ENCODE measurements around the gene TEC. TPM values are rescaled to one million over a fixed set of nuclear protein-coding genes. Genes with fewer than 3 reads are reported as not detected.

The TEC gene
- total RNA-seq, 1 donor from 2014 or later: 1.8 TPM

DNA sequence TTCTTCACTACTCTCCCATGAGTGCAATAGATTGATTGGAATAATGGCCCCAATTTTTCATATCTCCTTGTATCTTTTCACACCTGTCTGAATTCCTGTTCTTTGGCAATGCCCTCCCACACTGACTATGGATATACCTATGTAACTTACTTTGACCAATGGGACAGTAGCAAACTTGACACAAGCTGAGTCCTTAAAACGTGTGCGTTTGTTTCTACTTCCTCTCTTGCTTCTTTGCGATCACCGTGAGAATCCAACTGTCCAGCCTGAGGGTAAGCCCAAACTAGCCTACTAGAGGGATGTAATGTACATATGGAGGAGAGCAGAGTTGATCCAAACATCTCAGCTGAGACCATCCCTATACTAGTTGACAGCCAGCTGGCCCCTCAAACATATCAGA is 19.3 kb downstream of the TEC start:
- Mint-ChIP-seq H3K4me3 (no peak overlapping the region), H3K36me3 (no peaks in the 10 kb centered on the region), H3K4me1 (ENCODE audit: unreplicated experiment) (no peaks in the 10 kb centered on the region), H3K27me3 (no peaks in the 10 kb centered on the region), H3K27ac (no peak overlapping the region), H3K9me3 (no peaks in the 10 kb centered on the region)
- DNase-seq (ENCODE audit: extremely low spot score, unreplicated experiment): no peak
- TF ChIP-seq, protein P1, sequence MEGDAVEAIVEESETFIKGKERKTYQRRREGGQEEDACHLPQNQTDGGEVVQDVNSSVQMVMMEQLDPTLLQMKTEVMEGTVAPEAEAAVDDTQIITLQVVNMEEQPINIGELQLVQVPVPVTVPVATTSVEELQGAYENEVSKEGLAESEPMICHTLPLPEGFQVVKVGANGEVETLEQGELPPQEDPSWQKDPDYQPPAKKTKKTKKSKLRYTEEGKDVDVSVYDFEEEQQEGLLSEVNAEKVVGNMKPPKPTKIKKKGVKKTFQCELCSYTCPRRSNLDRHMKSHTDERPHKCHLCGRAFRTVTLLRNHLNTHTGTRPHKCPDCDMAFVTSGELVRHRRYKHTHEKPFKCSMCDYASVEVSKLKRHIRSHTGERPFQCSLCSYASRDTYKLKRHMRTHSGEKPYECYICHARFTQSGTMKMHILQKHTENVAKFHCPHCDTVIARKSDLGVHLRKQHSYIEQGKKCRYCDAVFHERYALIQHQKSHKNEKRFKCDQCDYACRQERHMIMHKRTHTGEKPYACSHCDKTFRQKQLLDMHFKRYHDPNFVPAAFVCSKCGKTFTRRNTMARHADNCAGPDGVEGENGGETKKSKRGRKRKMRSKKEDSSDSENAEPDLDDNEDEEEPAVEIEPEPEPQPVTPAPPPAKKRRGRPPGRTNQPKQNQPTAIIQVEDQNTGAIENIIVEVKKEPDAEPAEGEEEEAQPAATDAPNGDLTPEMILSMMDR (conservative IDR thresholded peaks at IDR 0.05): no peak

DNA sequence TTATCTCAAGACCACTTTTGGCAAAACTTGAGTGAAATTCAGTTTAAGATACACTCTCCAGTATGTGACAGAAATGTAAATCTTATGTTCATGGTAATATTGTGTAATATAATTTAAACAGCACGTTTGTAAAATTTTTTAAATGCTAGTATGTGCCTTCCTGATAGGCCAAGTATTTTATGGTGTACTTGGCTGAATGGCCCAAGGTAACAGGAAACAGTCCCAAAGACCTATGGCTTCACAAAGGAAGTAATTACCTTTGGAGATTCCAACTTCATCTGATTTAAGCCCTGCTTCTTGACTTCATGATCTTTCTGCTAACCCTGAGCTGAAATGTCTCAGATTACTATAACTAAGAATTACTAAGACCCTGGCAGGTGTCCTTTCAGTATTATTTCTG is 20.3 kb downstream of the TEC start:
- Mint-ChIP-seq H3K36me3 (no peaks in the 10 kb centered on the region), H3K27me3 (no peaks in the 10 kb centered on the region), H3K27ac (no peak overlapping the region), H3K9me3 (no peaks in the 10 kb centered on the region), H3K4me3 (no peak overlapping the region), H3K4me1 (ENCODE audit: unreplicated experiment) (no peaks in the 10 kb centered on the region)
- TF ChIP-seq, protein P1 (conservative IDR thresholded peaks at IDR 0.05): no peak
- no peak for DNase-seq (ENCODE audit: extremely low spot score, unreplicated experiment)

DNA sequence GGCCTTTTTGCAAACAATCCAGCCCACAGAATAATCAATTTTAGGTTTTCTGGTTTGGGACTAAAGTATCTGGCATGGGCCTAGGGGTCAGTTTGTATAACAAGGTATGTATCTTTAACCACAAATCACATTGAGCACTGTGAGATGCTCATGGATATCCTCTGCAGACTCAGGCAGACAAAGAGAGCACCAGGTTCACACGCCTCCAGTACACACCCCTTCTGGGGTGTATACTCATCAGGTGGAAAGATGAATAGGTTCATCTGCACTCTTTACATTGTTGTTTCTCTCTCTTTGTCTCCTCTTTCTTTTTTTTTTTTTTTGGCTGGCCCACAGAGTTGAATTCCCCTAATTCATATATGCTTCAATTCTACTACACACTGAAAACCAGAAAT is 21.1 kb downstream of the TEC start:
- no peaks in the 10 kb centered on the region for H3K36me3 Mint-ChIP-seq
- DNase-seq (ENCODE audit: extremely low spot score, unreplicated experiment): no peak
- H3K4me1 Mint-ChIP-seq (ENCODE audit: unreplicated experiment): no peaks in the 10 kb centered on the region
- peak overlapping the region; percentile 35 for H3K27ac Mint-ChIP-seq
- H3K27me3 Mint-ChIP-seq: no peaks in the 10 kb centered on the region
- no peak overlapping the region for H3K4me3 Mint-ChIP-seq
- TF ChIP-seq, protein P1 (conservative IDR thresholded peaks at IDR 0.05): no peak
- no peaks in the 10 kb centered on the region for H3K9me3 Mint-ChIP-seq

DNA sequence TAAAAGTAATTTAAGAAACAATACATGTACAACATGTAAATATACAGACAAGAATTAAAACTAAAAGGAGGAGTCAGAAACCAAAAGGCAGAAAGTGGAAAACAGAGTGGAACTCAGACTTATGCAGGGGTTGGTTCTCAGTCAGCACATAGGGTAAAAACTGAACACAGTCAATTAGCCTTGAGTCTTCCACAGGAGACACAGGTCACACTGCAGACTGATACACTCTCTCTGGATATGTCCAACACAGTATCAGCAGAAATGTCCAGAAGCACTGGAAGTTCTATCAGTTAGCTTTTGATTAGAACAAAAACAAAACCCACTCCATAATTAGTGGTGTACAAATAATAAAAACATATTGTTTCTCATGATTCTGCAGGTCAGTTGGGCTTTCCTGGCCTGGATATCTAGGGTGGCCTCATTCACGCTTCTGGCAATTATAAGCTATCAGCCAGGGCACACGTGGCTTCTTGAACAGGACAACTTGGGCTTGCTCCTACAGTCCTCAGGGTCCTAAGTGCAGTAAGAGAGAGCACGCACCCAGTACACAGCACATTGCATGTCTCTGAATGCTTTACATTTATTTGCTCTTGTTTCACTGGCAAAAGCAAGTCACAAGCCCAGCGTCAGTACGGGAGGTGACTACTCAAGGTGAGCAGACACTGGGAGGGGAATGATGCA is 21.6 kb downstream of the TEC start:
- no peaks in the 10 kb centered on the region for H3K27me3 Mint-ChIP-seq
- DNase-seq (ENCODE audit: extremely low spot score, unreplicated experiment): no peak
- H3K27ac Mint-ChIP-seq: no peak overlapping the region
- no peaks in the 10 kb centered on the region for H3K36me3 Mint-ChIP-seq
- H3K4me3 Mint-ChIP-seq: no peak overlapping the region
- TF ChIP-seq, protein P1 (conservative IDR thresholded peaks at IDR 0.05): no peak
- no peaks in the 10 kb centered on the region for H3K9me3 Mint-ChIP-seq
- no peaks in the 10 kb centered on the region for H3K4me1 Mint-ChIP-seq (ENCODE audit: unreplicated experiment)

DNA sequence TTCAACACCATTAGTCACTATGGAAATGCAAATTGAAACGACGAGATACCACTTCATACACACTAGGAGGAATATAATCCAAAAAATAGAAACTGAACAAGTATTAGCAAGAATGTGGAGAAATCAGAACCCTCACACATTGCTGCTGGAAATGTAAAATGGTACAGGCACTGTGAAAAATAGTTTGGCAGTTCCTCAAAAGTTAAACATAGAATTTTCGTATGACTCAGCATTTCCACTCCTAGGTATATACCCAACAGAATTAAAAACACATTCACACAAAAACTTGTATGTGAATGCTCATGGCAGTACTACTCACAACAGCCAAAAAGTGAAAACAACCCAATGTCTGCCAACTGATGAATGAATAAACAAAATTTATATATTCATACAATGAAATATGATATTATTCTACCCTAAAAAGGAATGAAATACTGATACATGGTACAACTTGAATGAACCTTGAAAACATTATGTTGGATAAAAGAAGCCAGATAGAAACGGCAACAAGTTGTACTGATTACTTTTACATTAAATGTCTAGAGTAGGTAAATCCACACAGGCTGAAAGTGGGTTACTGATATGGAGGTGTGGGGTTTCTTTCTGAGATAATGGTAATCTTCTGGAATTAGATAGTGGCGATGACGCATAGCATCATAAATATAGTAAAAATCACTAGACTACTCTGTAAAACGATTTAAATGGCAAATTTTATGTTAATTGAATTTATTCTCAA is 22.3 kb downstream of the TEC start:
- no peaks in the 10 kb centered on the region for H3K9me3 Mint-ChIP-seq
- H3K4me3 Mint-ChIP-seq: no peak overlapping the region
- no peak overlapping the region for H3K27ac Mint-ChIP-seq
- no peaks in the 10 kb centered on the region for H3K27me3 Mint-ChIP-seq
- no peaks in the 10 kb centered on the region for H3K36me3 Mint-ChIP-seq
- TF ChIP-seq, protein P1 (conservative IDR thresholded peaks at IDR 0.05): no peak
- no peak for DNase-seq (ENCODE audit: extremely low spot score, unreplicated experiment)
- no peaks in the 10 kb centered on the region for H3K4me1 Mint-ChIP-seq (ENCODE audit: unreplicated experiment)

Measured in type B pancreatic cell (in vitro differentiated cells).